Measurements from ENCODE around the gene CYTIP.

The CYTIP gene

GRCh38 chr2:157438863-157439823 is 4.7 kb downstream of the CYTIP start:
- peak; percentile 40 for DNase-seq (ENCODE audit: low read depth)
- TF ChIP-seq CTCF (IDR thresholded peaks at IDR 0.05; ENCODE audit: low read length, missing control alignments), result no peak
- H3K4me3 ChIP-seq (replicated peaks; ENCODE audit: low read depth, low read length), result no peak overlapping the region

- no peak for DNase-seq (ENCODE audit: low read depth)
- no peak for TF ChIP-seq CTCF (IDR thresholded peaks at IDR 0.05; ENCODE audit: low read length, missing control alignments)
- H3K4me3 ChIP-seq (replicated peaks; ENCODE audit: low read depth, low read length), result no peak overlapping the region
Observed at GRCh38 chr2:157433394-157433793, 10.5 kb downstream of the CYTIP start.

- no peak for TF ChIP-seq CTCF (IDR thresholded peaks at IDR 0.05; ENCODE audit: low read length, missing control alignments)
- DNase-seq (ENCODE audit: low read depth), result no peak
- no peak overlapping the region for H3K4me3 ChIP-seq (replicated peaks; ENCODE audit: low read depth, low read length)
Observed at GRCh38 chr2:157432475-157433106, 11.3 kb downstream of the CYTIP start.

GRCh38 chr2:157431176-157431575 is 12.7 kb downstream of the CYTIP start:
- no peak for TF ChIP-seq CTCF (IDR thresholded peaks at IDR 0.05; ENCODE audit: low read length, missing control alignments)
- no peak for DNase-seq (ENCODE audit: low read depth)
- no peak overlapping the region for H3K4me3 ChIP-seq (replicated peaks; ENCODE audit: low read depth, low read length)

- H3K4me3 ChIP-seq (replicated peaks; ENCODE audit: low read depth, low read length), result no peak overlapping the region
- DNase-seq (ENCODE audit: low read depth), result no peak
- no peak for TF ChIP-seq CTCF (IDR thresholded peaks at IDR 0.05; ENCODE audit: low read length, missing control alignments)
Observed at GRCh38 chr2:157428500-157429175, 15.3 kb downstream of the CYTIP start.

GRCh38 chr2:157427922-157428303 is 16.0 kb downstream of the CYTIP start:
- no peak overlapping the region for H3K4me3 ChIP-seq (replicated peaks; ENCODE audit: low read depth, low read length)
- TF ChIP-seq CTCF (IDR thresholded peaks at IDR 0.05; ENCODE audit: low read length, missing control alignments), result no peak
- DNase-seq (ENCODE audit: low read depth), result no peak
